GM18951 (cell line): ENCODE results near the gene KIF26B.

Source experiments
- POLR2A ChIP-seq: IDR thresholded peaks from 4 replicates; pipeline ENCODE4 v1.6.1; 2011; ENCODE audit warnings: mild to moderate bottlenecking; ENCODE audit not compliant: insufficient read length, insufficient read depth; ENCODE audit errors: extremely low read depth
- in situ Hi-C: fragments of 300-500 bp; cut with MboI; formaldehyde crosslinking; loops from one replicate; pipeline ENCODE4 v1.12.0; 2022; ENCODE audit warnings: low sequenced_read_pairs, mixed read lengths, inconsistent platforms; ENCODE audit not compliant: unreplicated experiment

Gene KIF26B

DNA sequence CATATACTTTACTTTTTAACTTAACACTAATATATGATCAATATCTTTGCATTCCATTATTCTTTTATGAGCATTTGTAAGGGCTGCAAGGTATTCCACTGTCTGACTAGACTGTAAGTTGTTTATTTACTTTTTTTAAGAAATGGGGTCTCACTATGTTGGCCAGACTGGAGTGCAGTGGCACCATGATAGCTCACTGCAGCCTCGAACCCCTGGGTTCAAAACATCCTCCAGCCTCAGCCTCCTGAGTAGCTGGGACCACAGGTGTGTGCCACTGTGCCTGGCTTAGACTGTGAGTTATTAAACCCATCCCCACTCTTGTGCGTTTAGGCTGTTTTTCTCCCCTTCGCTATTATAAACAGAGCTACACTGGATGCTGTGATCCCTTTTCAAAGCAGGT is 6.7 kb upstream of the KIF26B start:
- in situ Hi-C loops: no loop called here
- no peak for TF ChIP-seq POLR2A

- no peak for TF ChIP-seq POLR2A
- in situ Hi-C loops: no loop called here
Observed at GRCh38 chr1:245148861-245149260, 5.9 kb upstream of the KIF26B start.

DNA sequence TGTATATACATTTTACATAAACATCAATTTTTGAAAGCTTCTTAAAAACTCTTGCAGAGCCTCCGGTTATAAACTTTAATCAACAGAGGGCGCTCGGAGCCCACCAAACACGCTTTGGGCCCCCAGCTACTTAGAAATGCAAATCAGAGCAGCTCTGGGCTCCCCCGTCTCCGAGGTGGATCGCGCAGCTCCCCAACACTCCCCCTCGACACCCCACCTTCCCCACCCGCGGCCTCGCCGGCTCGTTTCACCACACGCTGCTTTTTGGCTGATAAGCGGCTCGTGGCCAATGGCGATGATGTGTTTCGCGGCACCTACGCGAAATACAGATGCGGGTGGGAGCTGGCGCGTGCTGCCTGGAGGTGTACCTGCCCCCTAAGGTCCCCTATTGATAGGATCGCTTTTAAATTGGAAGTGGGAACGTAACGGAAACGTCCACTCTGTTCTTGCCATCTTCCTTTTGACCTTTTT is 1.7 kb upstream of the KIF26B start:
- in situ Hi-C loops: loop anchor here (25.0 kb wide), 1 partner anchor 1309 kb away; no protein-coding TSS in a partner anchor
- no peak for TF ChIP-seq POLR2A

GRCh38 chr1:245153552-245154428 is 995 bp upstream of the KIF26B start:
- TF ChIP-seq POLR2A: no peak
- in situ Hi-C loops: loop anchor here (25.0 kb wide), 1 partner anchor 1309 kb away; no protein-coding TSS in a partner anchor

- in situ Hi-C loops: loop anchor here (25.0 kb wide), 1 partner anchor 1307 kb away; no protein-coding TSS in a partner anchor
- no peak for TF ChIP-seq POLR2A
Observed at GRCh38 chr1:245155272-245156040, 671 bp downstream of the KIF26B start.

GRCh38 chr1:245156041-245156735 is 1.4 kb downstream of the KIF26B start:
- in situ Hi-C loops: loop anchor here (25.0 kb wide), 1 partner anchor 1306 kb away; no protein-coding TSS in a partner anchor
- TF ChIP-seq POLR2A: no peak

- no peak for TF ChIP-seq POLR2A
- in situ Hi-C loops: loop anchor here (25.0 kb wide), 1 partner anchor 1305 kb away; no protein-coding TSS in a partner anchor
Observed at GRCh38 chr1:245156736-245157505, 2.1 kb downstream of the KIF26B start.

- TF ChIP-seq POLR2A: no peak
- in situ Hi-C loops: loop anchor here (25.0 kb wide), 1 partner anchor 1303 kb away; no protein-coding TSS in a partner anchor
Observed at GRCh38 chr1:245158913-245159312, 4.1 kb downstream of the KIF26B start.

GRCh38 chr1:245160288-245160687 is 5.5 kb downstream of the KIF26B start:
- TF ChIP-seq POLR2A: no peak
- in situ Hi-C loops: loop anchor here (5.0 to 25.0 kb wide), 2 partner anchors 842 to 1302 kb away; no protein-coding TSS in a partner anchor

DNA sequence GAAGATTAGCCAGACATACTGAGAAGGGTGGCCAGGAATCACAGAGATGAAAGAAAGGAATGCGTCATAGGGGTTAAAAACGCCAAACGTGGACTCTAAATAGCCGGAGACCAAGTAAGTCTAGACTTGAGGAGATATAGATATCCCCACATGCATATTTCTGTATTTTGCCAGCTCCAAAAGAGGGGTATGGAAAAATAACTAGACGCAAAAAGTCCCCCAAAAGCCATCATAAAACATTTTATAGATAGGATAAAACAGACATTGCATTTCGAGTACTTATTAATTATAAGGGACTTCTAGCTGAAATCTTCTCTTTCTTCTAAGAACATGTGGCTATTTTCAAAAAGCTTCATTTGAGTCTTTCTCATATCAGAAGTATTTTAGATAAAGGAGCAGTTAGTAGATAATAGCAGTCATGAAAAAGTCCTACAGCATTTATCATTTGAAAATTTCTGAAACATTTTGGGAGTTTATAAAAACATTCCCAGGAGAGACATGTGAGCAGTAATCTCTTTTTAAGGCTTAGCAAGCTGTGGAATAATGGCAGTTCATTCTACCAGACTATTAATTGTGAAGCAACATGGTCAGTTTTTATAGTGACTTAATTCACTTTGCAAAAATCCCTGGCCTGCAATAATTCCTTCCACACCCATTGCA is 6.1 kb downstream of the KIF26B start:
- in situ Hi-C loops: loop anchor here (5.0 to 25.0 kb wide), 2 partner anchors 841 to 1301 kb away; no protein-coding TSS in a partner anchor
- TF ChIP-seq POLR2A: no peak

GRCh38 chr1:245161866-245162265 is 7.1 kb downstream of the KIF26B start:
- in situ Hi-C loops: loop anchor here (5.0 to 25.0 kb wide), 2 partner anchors 840 to 1300 kb away; no protein-coding TSS in a partner anchor
- no peak for TF ChIP-seq POLR2A
